GM12892 (cell line): ENCODE data around the gene FCMR.

Experiments used
- POLR2A ChIP-seq: IDR thresholded peaks from 2 replicates; pipeline ENCODE4 v1.6.1; 2011; ENCODE audit warnings: low read depth, low read length, control low read depth
- TAF1 ChIP-seq: IDR thresholded peaks from 2 replicates; pipeline ENCODE4 v1.6.1; 2011; ENCODE audit warnings: low read depth, mild to moderate bottlenecking, control low read depth, low read length, borderline replicate concordance

DNA sequence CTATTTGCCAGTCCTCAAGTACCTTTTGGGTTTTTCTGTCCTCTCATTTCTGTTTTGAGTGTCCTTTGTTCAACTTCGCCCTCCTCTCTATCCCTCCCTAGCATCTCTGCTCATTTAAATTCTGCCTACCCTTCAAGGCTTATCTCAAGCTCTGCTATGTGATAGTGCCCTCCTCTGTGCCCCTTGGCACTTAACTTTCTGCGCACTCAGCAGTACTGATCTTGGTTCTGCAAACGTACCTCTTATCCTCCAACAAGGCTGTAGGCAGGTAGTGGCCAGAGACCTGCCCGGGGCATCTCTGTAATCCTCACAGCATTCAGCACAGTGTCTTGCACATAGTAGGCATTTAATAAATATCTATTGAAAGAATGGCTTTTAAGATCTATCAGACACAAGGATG is 61.6 kb downstream of the FCMR start:
- TF ChIP-seq POLR2A: no peak
- no peak for TF ChIP-seq TAF1
